ENCODE results near the gene ABCD3.
"Not testable (repeated sequence)": the region's sequence is repeated elsewhere in the genome, so short reads cannot be mapped to it uniquely, and the experiment has no call there.

The ABCD3 gene

DNA sequence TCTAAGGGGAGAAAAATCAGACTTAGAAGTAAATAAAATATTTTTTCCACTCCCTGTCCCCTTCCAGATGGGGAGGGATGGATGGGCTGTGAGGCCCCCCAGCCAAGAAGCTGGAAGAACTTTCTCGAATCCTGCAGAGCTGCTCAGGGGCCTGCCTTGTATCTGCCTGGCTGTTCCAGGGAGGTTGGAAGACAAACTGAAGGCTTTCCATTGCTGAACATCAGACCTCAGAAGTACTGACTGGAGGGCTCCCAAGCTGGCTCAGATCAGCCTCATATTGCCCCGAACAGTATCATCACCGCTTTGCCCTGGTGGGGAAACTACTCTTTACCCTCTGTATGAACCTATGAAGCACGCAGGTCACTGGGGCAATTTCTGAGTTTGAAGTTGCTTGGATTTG lies 135.7 kb downstream of the ABCD3 start:
- no peak for DNase-seq

DNA sequence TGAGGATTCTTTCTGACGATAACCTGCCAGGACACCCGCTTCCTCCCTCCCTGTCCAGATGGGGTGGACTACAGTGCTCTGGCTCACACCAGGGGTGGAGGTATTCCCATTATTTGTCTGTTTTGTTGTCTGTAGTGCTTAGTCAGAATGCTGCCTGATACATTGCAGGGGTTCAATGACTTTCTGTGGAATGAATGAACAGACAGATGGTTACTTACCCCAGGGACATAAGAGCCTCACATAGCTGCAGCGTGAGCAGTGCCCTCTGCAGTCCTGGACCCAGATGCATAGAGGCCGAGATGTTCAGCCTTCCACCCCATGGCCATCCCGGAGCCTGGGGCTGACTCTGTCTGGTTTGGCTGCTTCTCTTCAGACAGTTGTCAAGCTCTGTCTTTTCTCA lies 136.4 kb downstream of the ABCD3 start:
- no peak for DNase-seq

DNA sequence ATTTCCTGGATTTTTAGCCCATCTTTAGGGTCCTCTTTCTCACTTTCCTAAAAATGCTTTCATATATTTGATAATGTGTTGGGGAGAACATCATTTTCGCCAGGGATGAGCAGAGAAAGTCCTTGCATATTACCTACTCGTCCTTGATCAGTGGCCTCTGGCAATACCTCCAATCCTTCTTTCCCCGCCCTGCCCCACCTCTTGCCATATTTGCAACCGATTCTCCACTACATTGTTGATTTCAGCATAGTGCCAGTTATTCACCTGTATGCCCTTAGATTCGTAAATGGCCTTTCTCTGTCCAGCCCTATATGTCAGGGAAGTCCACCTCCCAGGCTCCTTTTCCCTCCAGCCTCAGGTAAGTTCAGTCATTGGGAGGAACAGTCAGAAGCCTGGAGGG lies 136.9 kb downstream of the ABCD3 start:
- DNase-seq = no peak

DNA sequence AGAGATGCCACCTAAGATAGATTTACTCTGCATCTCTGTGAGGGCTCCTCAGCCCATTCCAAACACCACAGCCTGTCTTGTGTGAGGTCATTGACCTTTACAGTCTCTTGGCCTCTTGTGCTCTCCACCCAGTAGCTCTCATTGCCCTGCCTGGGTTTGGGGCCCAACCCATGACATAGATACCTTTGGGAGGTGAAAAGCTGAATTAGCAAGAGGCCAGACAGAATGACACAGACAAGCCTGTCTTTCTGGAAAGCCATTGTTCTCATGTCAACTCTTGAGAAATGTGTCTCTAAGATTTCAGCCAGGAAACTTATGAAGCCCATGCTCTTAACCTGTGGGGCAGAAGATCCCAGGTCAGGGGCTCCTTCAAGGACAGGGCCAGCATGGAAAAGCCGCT lies 141.7 kb downstream of the ABCD3 start:
- DNase-seq = no peak

DNA sequence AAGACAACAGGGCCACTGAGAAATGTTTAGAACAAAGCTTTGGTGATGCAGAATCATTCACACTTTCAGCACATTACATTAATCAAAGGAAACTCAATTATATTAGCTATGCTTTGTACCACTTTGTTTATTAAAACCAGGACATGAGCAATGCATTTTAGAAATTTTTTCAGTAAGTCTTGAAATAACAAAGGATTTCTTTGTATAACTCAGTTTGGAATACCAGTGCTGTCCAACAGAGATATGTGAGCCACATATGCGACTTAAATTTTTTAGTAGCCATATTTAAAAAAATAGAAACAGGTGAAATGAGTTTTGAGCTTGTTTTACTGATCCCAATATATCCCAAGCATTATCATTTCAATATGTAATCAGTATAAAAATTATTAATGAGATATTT lies 142.1 kb downstream of the ABCD3 start:
- no peak for DNase-seq

DNA sequence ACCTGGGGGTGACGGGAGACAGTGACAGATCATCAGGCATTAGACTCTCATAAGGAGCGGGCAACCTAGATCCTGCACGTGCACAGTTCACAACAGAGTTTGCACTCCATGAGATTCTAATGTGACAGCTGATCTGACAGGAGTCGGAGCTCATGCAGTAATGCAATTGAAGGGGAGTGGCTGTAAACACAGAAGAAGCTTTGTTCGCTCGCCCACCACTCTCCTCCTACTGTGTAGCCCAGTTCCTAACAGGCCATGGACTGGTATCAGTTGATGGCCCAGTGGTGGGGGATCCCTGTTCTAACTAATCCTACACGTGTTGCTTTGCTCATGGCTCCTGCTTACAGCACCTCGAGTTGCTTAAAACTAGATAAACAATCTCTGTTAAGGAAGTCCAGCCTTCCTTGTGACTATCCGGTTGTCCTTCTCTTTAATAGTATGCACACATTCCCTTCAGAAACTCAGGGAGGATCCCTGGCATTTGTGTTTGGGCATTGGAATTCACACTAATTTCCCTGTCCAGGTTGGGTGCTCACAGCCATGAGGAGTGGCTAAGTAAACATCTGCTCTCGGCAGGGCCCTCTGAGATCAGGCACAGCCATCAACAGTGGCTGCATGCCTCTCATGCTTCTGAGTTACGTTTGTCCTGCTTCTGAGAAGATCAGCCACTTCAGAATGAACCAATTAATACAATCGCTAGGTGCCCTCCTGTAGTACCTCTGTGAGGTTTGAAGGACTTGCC lies 144.5 kb downstream of the ABCD3 start:
- no peak for DNase-seq

DNA sequence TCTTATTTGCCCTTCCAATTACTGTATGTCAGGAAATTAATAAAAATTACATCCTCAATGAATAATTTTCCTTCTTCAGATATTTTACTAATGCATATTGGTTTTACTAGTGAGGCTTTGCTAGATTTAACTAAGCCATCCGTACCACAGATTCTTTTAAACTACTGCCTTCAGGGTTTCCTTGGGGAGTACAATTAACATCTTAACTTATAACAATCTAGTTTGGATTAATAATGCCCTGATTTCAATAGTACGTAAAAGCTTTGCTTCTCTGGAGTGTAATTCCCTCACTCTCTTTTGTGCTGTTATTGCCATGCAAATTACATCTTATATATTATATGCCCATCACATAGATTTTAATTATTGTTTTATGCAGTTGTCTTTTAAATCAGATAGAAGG lies 147.7 kb downstream of the ABCD3 start:
- DNase-seq = no peak

DNA sequence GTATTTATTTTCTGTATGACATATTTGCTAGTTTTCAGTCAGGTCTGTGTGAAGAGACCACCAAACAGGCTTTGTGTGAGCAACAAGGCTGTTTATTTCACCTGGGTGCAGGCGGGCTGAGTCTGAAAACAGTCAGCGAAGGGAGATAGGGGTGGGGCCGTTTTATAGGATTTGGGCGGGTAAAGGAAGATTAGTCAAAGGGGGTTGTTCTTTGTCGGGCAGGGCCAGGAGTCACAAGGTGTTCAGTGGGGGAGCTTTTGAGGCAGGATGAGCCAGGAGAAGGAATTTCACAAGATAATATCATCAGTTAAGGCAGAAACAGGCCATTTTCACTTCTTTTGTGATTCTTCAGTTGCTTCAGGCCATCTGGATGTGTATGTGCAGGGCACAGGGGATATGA lies 148.2 kb downstream of the ABCD3 start:
- not testable (repeated sequence) for DNase-seq

DNA sequence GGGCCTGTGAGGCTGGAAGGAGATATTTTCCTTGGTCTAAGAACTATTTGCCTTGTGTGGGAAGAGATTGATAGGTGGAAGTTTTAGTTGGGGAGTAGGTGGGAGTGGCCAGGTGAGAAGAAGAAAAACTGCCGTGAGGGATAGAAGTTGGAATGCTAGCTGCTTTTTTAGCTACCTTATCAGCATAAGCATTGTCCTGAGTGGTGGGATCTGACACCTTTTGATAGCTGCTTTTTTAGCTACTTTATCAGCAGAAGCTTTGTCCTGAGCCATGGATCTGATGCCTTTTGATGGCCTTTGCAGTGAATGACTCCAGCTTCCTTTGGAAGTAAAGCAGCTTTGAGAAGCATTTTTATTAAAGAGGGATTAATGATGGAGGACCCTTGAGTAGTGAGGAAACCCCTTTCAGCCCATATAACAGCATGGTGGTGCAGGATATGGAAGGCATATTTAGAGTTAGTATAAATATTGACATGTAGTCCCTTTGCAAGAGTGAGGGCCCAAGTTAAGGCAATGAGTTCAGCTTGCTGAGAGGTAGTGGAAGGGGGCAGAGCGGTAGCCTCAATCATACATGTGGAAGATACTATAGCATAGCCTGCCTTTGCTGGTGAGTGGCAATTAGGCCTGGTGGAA lies 149.9 kb downstream of the ABCD3 start:
- DNase-seq = not testable (repeated sequence)

All from suppressor macrophage treated with lipopolysaccharide for 4 hours (primary cell).